OCI-LY7 (cell line): ENCODE results near the gene AKAP13. TPM values are rescaled to one million over a fixed set of nuclear protein-coding genes. Genes with fewer than 3 reads are reported as not detected.

ENCODE experiments used
- BruUV-seq: library from RNA; stranded (reverse); fragments of 400-500 nt; replicated peaks from 2 replicates; lab custom pipeline; 2021; lab: Mats Ljungman, UMichigan
- CTCF ChIA-PET: fragments of 300-600 bp; sonication (Branson Sonifier 250); formaldehyde crosslinking; loops from one replicate; lab custom pipeline; 2022; ENCODE audit warnings: antibody characterized with exemption; ENCODE audit not compliant: unreplicated experiment; lab: Charles Lee
- POLR2A ChIA-PET: fragments of 300-600 bp; sonication (Branson Sonifier 250); formaldehyde crosslinking; loops from one replicate; lab custom pipeline; 2022; ENCODE audit warnings: antibody characterized with exemption; lab: Charles Lee
- DNase-seq: peaks from one replicate; pipeline ENCODE4 v3.0.0-alpha.2; 2015; ENCODE audit warnings: low spot score
- H2AFZ ChIP-seq: fragments of 200-600 bp; sonication (generic), shearing (Covaris generic); 2 replicates; pipeline ENCODE4 v1.6.1; 2014; ENCODE audit warnings: mild to moderate bottlenecking, antibody characterized with exemption, low read length, moderate library complexity
- H3K27ac ChIP-seq: fragments of 200-600 bp; sonication (generic); 2 replicates; pipeline ENCODE4 v1.5.1; 2014; ENCODE audit warnings: mixed run types, low read depth, mild to moderate bottlenecking, moderate library complexity, low read length, inconsistent platforms; ENCODE audit not compliant: poor library complexity, severe bottlenecking
- H3K36me3 ChIP-seq: fragments of 200-600 bp; sonication (generic); 2 replicates; pipeline ENCODE4 v1.6.1; 2014; ENCODE audit warnings: mild to moderate bottlenecking, antibody characterized with exemption, low read length, moderate library complexity, mixed read lengths; ENCODE audit not compliant: insufficient read depth
- H3K4me1 ChIP-seq: fragments of 200-600 bp; sonication (generic); 2 replicates; pipeline ENCODE4 v1.5.1; 2014; ENCODE audit warnings: mild to moderate bottlenecking, low read length; ENCODE audit not compliant: insufficient read depth, poor library complexity, severe bottlenecking
- H3K4me2 ChIP-seq: fragments of 200-600 bp; sonication (generic); 2 replicates; pipeline ENCODE4 v1.6.1; 2014; ENCODE audit warnings: mild to moderate bottlenecking, low read length
- H3K4me3 ChIP-seq: fragments of 200-600 bp; sonication (generic); 2 replicates; pipeline ENCODE4 v1.5.1; 2014; ENCODE audit warnings: mild to moderate bottlenecking, low read depth, low read length; ENCODE audit not compliant: poor library complexity, severe bottlenecking
- H3K79me2 ChIP-seq: fragments of 200-600 bp; sonication (generic); 2 replicates; pipeline ENCODE4 v1.6.1; 2016; ENCODE audit warnings: low read depth, mild to moderate bottlenecking, low read length, moderate library complexity, mixed read lengths; ENCODE audit not compliant: insufficient read depth
- H3K9me2 ChIP-seq: fragments of 200-600 bp; sonication (generic); 2 replicates; pipeline ENCODE4 v1.6.1; 2016; ENCODE audit warnings: mild to moderate bottlenecking, low read length, mixed read lengths; ENCODE audit not compliant: insufficient read depth
- H3K9me3 ChIP-seq: fragments of 200-600 bp; sonication (generic); 2 replicates; pipeline ENCODE4 v1.6.1; 2014; ENCODE audit warnings: mild to moderate bottlenecking, mixed run types, low read length, mixed read lengths
- H4K20me1 ChIP-seq: fragments of 200-600 bp; sonication (generic); 2 replicates; pipeline ENCODE4 v1.6.1; 2014; ENCODE audit warnings: mild to moderate bottlenecking, antibody characterized with exemption, low read length, moderate library complexity, mixed read lengths; ENCODE audit not compliant: insufficient read depth
- CTCF ChIP-seq: fragments of 200-600 bp; sonication (generic); conservative IDR thresholded peaks from 2 replicates; pipeline ENCODE4 v1.5.1; 2014; ENCODE audit warnings: mild to moderate bottlenecking, antibody characterized with exemption, low read length, moderate library complexity, mixed read lengths
- EZH2phosphoT487 ChIP-seq: fragments of 200-600 bp; sonication (generic); IDR thresholded peaks from 2 replicates; pipeline ENCODE4 v1.6.1; 2018; ENCODE audit warnings: low read depth, borderline replicate concordance, mild to moderate bottlenecking, mixed run types, antibody characterized with exemption, low read length, moderate library complexity, mixed read lengths
- intact Hi-C: fragments of 100-400 bp; cut with micrococcal nuclease; formaldehyde crosslinking; loops from one replicate; pipeline ENCODE4 v1.10.0; 2022; ENCODE audit not compliant: unreplicated experiment
- total RNA-seq, 2 experiments: library from RNA; depleted of rRNA in 1 of 2; stranded (reverse); fragments of >200 nt in 1 of 2; shearing (Covaris generic) in 1 of 2; gene quantifications; 2 replicates each; pipeline ENCODE4 v1.2.3, GENCODE V29; 2014 to 2022

Gene AKAP13
- total RNA-seq, 2 experiments from 2014 or later: 140 to 250 TPM

- H3K4me1 ChIP-seq: peaks cover 82% of the 10 kb centered on the region
Observed at GRCh38 chr15:85690561-85691231, 310.3 kb downstream of the AKAP13 start.

GRCh38 chr15:85691350-85692240 is 311.2 kb downstream of the AKAP13 start:
- no peak overlapping the region for H2AFZ ChIP-seq
- H3K9me3 ChIP-seq: no peaks in the 10 kb centered on the region
- no peaks in the 10 kb centered on the region for H3K9me2 ChIP-seq
- no peaks in the 10 kb centered on the region for H4K20me1 ChIP-seq
- H3K27ac ChIP-seq: peak overlapping the region; percentile 93
- H3K79me2 ChIP-seq: peaks cover 38% of the 10 kb centered on the region
- peak; percentile 77 for DNase-seq
- intact Hi-C loops: loop anchor here (2.0 kb wide), 2 partner anchors 15 to 27 kb away; no protein-coding TSS in a partner anchor
- peak overlapping the region; percentile 70 for H3K4me3 ChIP-seq
- CTCF ChIA-PET: interaction anchor here (0.6 to 1.4 kb wide), 4 partner anchors 9 to 20 kb away, joined by 3 to 4 read pairs (median 3); no protein-coding TSS in a partner anchor
- H3K36me3 ChIP-seq: peaks cover 76% of the 10 kb centered on the region
- TF ChIP-seq EZH2phosphoT487 (no peak), CTCF (no peak)
- no TSS peak for BruUV-seq
- H3K4me1 ChIP-seq: peaks cover 74% of the 10 kb centered on the region
- POLR2A ChIA-PET: interaction anchor here (0.6 to 5.4 kb wide), 8 partner anchors 9 to 362 kb away, joined by 3 to 73 read pairs (median 4); no protein-coding TSS in a partner anchor
- peak overlapping the region; percentile 83 for H3K4me2 ChIP-seq

More at GRCh38 chr15:85690561-85691231, 310.3 kb downstream of the AKAP13 start:
- intact Hi-C loops: loop anchor here (2.0 kb wide), 2 partner anchors 16 to 28 kb away; no protein-coding TSS in a partner anchor
- Histone ChIP-seq H3K4me2 (peak overlapping the region; percentile 83), H3K4me3 (peak overlapping the region; percentile 70), H3K27ac (peak overlapping the region; percentile 93), H3K9me3 (no peaks in the 10 kb centered on the region), H2AFZ (no peak overlapping the region), H3K9me2 (no peaks in the 10 kb centered on the region), H3K36me3 (peaks cover 77% of the 10 kb centered on the region), H4K20me1 (no peaks in the 10 kb centered on the region), H3K79me2 (peaks cover 38% of the 10 kb centered on the region)
- ChIA-PET POLR2A (interaction anchor here (0.8 to 5.4 kb wide), 10 partner anchors 8 to 373 kb away, joined by 3 to 73 read pairs (median 4); no protein-coding TSS in a partner anchor), CTCF (interaction anchor here (1.3 to 2.2 kb wide), 2 partner anchors 10 to 12 kb away, joined by 3 to 8 read pairs; no protein-coding TSS in a partner anchor)
- DNase-seq: peak; percentile 55
- TF ChIP-seq CTCF (no peak), EZH2phosphoT487 (no peak)
- no TSS peak for BruUV-seq
